ENCODE results near the gene SRRM2. TPM values are rescaled to one million over a fixed set of nuclear protein-coding genes. Genes with fewer than 3 reads are reported as not detected.

The SRRM2 gene
- polyA plus RNA-seq, 4 donors = 329 to 655 (median 496) TPM

DNA sequence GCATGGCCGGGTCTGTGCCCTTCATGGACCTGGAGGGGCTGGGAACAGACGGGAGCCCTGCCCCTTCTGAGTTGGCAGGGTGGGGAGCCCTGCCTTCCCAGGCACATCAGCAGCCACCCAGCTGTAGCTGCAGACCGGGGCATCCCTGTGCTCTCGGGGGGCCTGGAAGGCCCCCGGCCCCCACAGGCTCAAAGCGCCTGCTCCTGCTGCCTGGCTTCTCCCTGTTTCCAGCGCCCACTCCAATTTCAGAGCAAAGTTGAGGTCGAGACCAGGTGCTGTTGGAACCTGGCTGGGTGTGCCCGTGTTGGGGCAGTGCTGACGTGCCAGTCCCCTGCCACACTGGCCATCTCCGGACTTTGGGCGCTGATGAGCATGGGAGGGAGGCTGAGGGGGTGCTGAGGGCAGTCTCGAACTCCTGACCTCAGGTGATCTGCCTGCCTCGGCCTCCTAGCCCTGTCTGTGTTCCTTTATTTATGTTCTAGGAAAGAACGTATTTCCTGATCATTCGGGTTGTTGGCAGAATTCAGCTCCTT is 27.6 kb upstream of the SRRM2 start:
- DNase-seq (no peak), FAIRE-seq (no peak)
- WGBS, 3 donors = 50 to 66% (median 53%) methylated on average over 15 to 16 of the region's 16 CpGs
- H3K9me3 ChIP-seq (ENCODE audit: control insufficient read depth in 2 of 2, insufficient read depth in 1 of 2, low read depth in 1 of 2, low read length in 1 of 2) = no peaks in the 10 kb centered on the region
- peaks cover 0 to 6% (median 0%) of the 10 kb centered on the region in 3 donors for H3K27me3 ChIP-seq (ENCODE audit: control insufficient read depth in 3 of 3, insufficient read depth in 3 of 3, low read length in 3 of 3)
- no peaks in the 10 kb centered on the region for H3K4me1 ChIP-seq (ENCODE audit: control insufficient read depth in 3 of 3, insufficient read depth in 2 of 3, low read depth in 1 of 3, low read length in 2 of 3)
- no peak overlapping the region for H3K27ac ChIP-seq (ENCODE audit: low read depth in 1 of 3, low read length in 2 of 3)
- no peaks in the 10 kb centered on the region for H3K36me3 ChIP-seq (ENCODE audit: control insufficient read depth in 3 of 3, insufficient read depth in 2 of 3, low read depth in 1 of 3, low read length in 3 of 3)
- no peak overlapping the region for H3K4me3 ChIP-seq (ENCODE audit: low read depth in 1 of 3, low read length in 3 of 3)

DNA sequence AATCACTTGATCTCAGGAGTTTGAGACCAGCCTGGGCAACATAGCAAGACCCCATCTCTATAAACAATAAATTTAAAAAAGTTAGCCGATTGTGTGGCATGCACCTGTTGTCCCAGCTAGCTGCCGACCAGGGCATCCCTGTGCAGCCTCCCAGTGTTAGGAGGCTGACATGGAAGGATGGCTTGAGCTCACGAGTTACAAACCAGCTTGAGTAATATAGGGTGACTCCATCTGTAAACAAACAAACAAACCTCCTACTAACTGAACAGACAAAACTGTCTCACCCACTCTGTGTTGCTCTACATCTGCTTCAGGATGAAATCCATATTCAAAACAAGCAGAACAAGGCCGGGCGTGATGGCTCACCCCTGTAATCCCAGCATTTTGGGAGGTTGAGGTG is 25.5 kb upstream of the SRRM2 start:
- no peak for FAIRE-seq
- Histone ChIP-seq H3K4me1 (ENCODE audit: control insufficient read depth in 3 of 3, insufficient read depth in 2 of 3, low read depth in 1 of 3, low read length in 2 of 3) (no peaks in the 10 kb centered on the region), H3K27me3 (ENCODE audit: control insufficient read depth in 3 of 3, insufficient read depth in 3 of 3, low read length in 3 of 3) (peaks cover 0 to 6% (median 0%) of the 10 kb centered on the region in 3 donors), H3K36me3 (ENCODE audit: control insufficient read depth in 3 of 3, insufficient read depth in 2 of 3, low read depth in 1 of 3, low read length in 3 of 3) (no peaks in the 10 kb centered on the region), H3K9me3 (ENCODE audit: control insufficient read depth in 2 of 2, insufficient read depth in 1 of 2, low read depth in 1 of 2, low read length in 1 of 2) (no peaks in the 10 kb centered on the region), H3K4me3 (ENCODE audit: low read depth in 1 of 3, low read length in 3 of 3) (no peak overlapping the region), H3K27ac (ENCODE audit: low read depth in 1 of 3, low read length in 2 of 3) (no peak overlapping the region)
- 73 to 82% (median 75%) methylated on average over 5 of the region's 5 CpGs for WGBS, 3 donors
- no peak for DNase-seq

DNA sequence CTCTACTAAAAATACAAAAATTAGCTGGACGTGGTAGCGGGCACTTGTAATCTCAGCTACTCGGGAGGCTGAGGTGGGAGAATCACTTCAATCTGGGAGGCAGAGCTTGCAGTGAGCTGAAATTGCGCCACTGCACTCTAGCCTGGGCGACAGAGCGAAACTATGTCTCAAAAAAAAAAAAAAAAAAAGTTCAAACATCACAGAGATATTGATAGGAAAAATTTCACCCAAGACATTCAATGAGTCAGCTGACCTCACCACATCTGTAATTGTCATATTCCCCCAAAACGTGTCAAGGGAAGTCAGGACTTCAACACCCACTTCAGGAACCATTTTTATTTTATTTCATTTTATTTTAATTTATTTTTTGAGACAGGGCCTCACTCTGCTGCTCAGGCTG is 24.4 kb upstream of the SRRM2 start:
- no peak overlapping the region for H3K27ac ChIP-seq (ENCODE audit: low read depth in 1 of 3, low read length in 2 of 3)
- no peaks in the 10 kb centered on the region for H3K4me1 ChIP-seq (ENCODE audit: control insufficient read depth in 3 of 3, insufficient read depth in 2 of 3, low read depth in 1 of 3, low read length in 2 of 3)
- FAIRE-seq = no peak
- peaks cover 0 to 6% (median 0%) of the 10 kb centered on the region in 3 donors for H3K27me3 ChIP-seq (ENCODE audit: control insufficient read depth in 3 of 3, insufficient read depth in 3 of 3, low read length in 3 of 3)
- 77 to 92% (median 82%) methylated on average over 7 of the region's 7 CpGs for WGBS, 3 donors
- no peaks in the 10 kb centered on the region for H3K36me3 ChIP-seq (ENCODE audit: control insufficient read depth in 3 of 3, insufficient read depth in 2 of 3, low read depth in 1 of 3, low read length in 3 of 3)
- no peak overlapping the region for H3K4me3 ChIP-seq (ENCODE audit: low read depth in 1 of 3, low read length in 3 of 3)
- no peaks in the 10 kb centered on the region for H3K9me3 ChIP-seq (ENCODE audit: control insufficient read depth in 2 of 2, insufficient read depth in 1 of 2, low read depth in 1 of 2, low read length in 1 of 2)
- DNase-seq = no peak

DNA sequence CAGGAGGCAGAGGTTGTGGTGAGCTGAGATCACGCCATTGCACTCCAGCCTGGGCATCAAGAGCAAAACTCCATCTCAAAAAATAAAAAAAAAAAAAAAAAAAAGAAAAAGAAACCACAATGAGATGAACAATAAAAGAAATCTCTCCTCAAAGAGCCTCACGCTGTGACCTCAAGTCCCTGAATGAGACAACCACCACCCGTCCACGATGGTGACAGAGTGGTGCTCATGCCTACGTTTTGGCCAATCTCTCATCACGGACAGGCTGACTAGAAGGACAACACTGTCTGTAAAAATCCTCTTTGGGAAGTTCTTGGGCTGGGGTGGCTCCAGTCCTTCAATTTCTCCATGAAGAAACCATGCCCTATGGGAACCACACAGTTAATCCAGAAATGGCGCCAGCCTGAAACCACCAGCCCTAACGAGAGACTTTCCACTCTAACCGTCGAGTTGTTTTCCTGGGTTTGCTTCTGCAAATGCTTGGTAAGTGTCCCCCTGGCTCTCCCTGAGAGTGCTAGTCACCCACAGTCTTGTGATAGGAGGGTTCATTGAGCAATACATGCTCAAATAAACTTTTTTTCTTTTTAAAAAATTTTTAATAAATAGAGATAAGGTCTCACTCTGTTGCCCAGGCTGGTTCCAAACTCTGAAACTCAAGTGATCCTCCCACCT is 17.5 kb upstream of the SRRM2 start:
- H3K4me1 ChIP-seq (ENCODE audit: control insufficient read depth in 3 of 3, insufficient read depth in 2 of 3, low read depth in 1 of 3, low read length in 2 of 3) = peaks cover 0 to 9% (median 0%) of the 10 kb centered on the region in 3 donors
- H3K9me3 ChIP-seq (ENCODE audit: control insufficient read depth in 2 of 2, insufficient read depth in 1 of 2, low read depth in 1 of 2, low read length in 1 of 2) = no peaks in the 10 kb centered on the region
- no peaks in the 10 kb centered on the region for H3K36me3 ChIP-seq (ENCODE audit: control insufficient read depth in 3 of 3, insufficient read depth in 2 of 3, low read depth in 1 of 3, low read length in 3 of 3)
- H3K27ac ChIP-seq (ENCODE audit: low read depth in 1 of 3, low read length in 2 of 3) = no peak overlapping the region
- 71 to 77% (median 71%) methylated on average over 10 of the region's 10 CpGs for WGBS, 3 donors
- DNase-seq (no peak), FAIRE-seq (no peak)
- H3K27me3 ChIP-seq (ENCODE audit: control insufficient read depth in 3 of 3, insufficient read depth in 3 of 3, low read length in 3 of 3) = no peaks in the 10 kb centered on the region
- no peak overlapping the region for H3K4me3 ChIP-seq (ENCODE audit: low read depth in 1 of 3, low read length in 3 of 3)

DNA sequence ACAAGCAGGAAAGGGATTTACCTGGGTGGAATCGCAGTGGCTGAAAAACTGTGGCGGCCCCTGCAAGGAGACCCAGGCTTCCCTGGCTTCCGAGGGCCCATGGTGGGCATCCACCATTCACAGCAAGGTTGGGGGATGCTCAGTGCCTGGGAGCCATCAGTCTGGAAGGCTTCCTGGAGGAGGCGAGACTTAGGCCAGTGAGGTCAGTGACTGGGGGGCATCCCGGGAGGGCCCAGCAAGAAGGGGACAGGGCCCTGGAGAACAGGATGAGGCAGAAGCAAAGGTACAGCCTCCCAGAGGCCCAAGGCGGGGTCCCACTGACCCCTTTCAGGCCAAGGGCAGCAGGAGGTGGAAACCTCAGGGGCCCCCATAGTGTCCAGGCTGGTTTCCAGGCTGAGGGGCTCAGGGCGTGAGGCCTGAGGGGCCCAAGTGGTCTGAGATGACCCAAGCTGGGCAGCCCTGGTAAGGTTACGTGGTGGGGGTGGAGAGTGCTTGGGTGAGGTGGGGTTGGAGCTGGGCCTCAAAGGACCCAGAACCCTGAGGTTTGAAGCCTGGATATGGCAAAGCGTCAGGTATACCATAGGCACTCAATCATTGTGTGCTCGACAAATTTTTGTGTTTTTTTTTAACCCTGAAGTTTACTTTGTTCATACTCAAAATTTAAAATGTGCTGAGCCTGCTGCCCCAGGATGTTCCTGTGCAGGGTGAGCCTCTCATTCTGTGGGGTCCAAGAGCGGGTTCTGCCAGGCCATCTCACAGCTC is 15.8 kb upstream of the SRRM2 start:
- 90 to 93% (median 91%) methylated on average over 11 of the region's 11 CpGs for WGBS, 3 donors

DNA sequence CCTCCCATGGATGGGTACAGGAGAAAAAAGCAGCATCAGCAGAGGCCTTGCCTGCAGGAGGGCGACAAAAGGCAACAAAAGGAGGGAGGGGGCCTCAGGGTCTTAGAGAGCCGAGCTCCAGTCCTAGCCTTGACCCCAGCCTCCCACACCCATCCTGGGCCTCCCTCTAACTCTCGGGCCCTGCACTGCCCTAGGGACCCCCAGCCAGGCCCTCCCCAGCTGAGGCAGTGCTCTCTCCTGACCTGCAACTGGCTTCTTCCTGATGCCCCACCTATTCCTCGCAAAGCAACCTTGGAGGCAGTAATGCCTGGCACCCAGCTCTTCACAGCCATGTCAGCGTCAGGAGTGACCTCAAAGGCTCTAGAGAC is 15.2 kb upstream of the SRRM2 start:
- no peaks in the 10 kb centered on the region for H3K27me3 ChIP-seq (ENCODE audit: control insufficient read depth in 3 of 3, insufficient read depth in 3 of 3, low read length in 3 of 3)
- no peak overlapping the region for H3K27ac ChIP-seq (ENCODE audit: low read depth in 1 of 3, low read length in 2 of 3)
- H3K4me3 ChIP-seq (ENCODE audit: low read depth in 1 of 3, low read length in 3 of 3) = no peak overlapping the region
- H3K9me3 ChIP-seq (ENCODE audit: control insufficient read depth in 2 of 2, insufficient read depth in 1 of 2, low read depth in 1 of 2, low read length in 1 of 2) = no peaks in the 10 kb centered on the region
- no peak for DNase-seq
- no peak for FAIRE-seq
- H3K4me1 ChIP-seq (ENCODE audit: control insufficient read depth in 3 of 3, insufficient read depth in 2 of 3, low read depth in 1 of 3, low read length in 2 of 3) = peaks cover 0 to 9% (median 0%) of the 10 kb centered on the region in 3 donors
- H3K36me3 ChIP-seq (ENCODE audit: control insufficient read depth in 3 of 3, insufficient read depth in 2 of 3, low read depth in 1 of 3, low read length in 3 of 3) = no peaks in the 10 kb centered on the region
- 79 to 82% (median 80%) methylated on average over 5 of the region's 5 CpGs for WGBS, 3 donors

More for the DNA sequence above, 15.8 kb upstream of the SRRM2 start:
- Histone ChIP-seq H3K27ac (ENCODE audit: low read depth in 1 of 3, low read length in 2 of 3) (no peak overlapping the region), H3K9me3 (ENCODE audit: control insufficient read depth in 2 of 2, insufficient read depth in 1 of 2, low read depth in 1 of 2, low read length in 1 of 2) (no peaks in the 10 kb centered on the region), H3K27me3 (ENCODE audit: control insufficient read depth in 3 of 3, insufficient read depth in 3 of 3, low read length in 3 of 3) (no peaks in the 10 kb centered on the region), H3K4me3 (ENCODE audit: low read depth in 1 of 3, low read length in 3 of 3) (no peak overlapping the region), H3K36me3 (ENCODE audit: control insufficient read depth in 3 of 3, insufficient read depth in 2 of 3, low read depth in 1 of 3, low read length in 3 of 3) (no peaks in the 10 kb centered on the region), H3K4me1 (ENCODE audit: control insufficient read depth in 3 of 3, insufficient read depth in 2 of 3, low read depth in 1 of 3, low read length in 2 of 3) (peaks cover 0 to 9% (median 0%) of the 10 kb centered on the region in 3 donors)
- no peak for DNase-seq
- no peak for FAIRE-seq

DNA sequence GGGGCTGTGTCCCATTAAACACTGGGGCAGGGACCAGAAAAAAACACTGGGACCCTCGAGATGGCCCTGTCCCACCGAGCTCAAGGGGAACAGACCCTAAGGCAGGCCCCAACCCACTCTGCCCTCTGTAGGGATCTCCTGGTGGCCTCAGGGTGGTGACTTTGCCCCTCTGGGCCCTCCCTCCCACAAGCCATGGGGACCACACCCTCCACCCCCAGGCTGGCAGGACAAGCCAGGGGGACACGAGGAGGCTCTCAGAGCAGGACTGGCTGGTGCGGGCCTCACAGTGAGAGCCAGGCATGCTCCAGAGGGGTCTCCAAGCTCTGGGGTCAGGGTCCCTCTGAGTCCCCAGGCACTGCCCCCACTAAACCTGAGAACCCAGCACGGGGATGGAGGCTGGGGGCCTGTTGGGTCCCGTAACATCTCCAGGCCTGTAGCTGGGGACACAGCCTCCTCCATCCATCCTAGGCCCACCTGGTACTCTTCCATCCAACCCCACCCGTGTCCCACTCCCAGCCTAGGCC is 14.5 kb upstream of the SRRM2 start:
- Histone ChIP-seq H3K4me3 (ENCODE audit: low read depth in 1 of 3, low read length in 3 of 3) (no peak overlapping the region), H3K27me3 (ENCODE audit: control insufficient read depth in 3 of 3, insufficient read depth in 3 of 3, low read length in 3 of 3) (no peaks in the 10 kb centered on the region), H3K36me3 (ENCODE audit: control insufficient read depth in 3 of 3, insufficient read depth in 2 of 3, low read depth in 1 of 3, low read length in 3 of 3) (no peaks in the 10 kb centered on the region), H3K4me1 (ENCODE audit: control insufficient read depth in 3 of 3, insufficient read depth in 2 of 3, low read depth in 1 of 3, low read length in 2 of 3) (peaks cover 0 to 9% (median 0%) of the 10 kb centered on the region in 3 donors), H3K27ac (ENCODE audit: low read depth in 1 of 3, low read length in 2 of 3) (no peak overlapping the region), H3K9me3 (ENCODE audit: control insufficient read depth in 2 of 2, insufficient read depth in 1 of 2, low read depth in 1 of 2, low read length in 1 of 2) (no peaks in the 10 kb centered on the region)
- DNase-seq (no peak), FAIRE-seq (no peak)
- 68 to 91% (median 72%) methylated on average over 5 to 7 of the region's 7 CpGs for WGBS, 3 donors

DNA sequence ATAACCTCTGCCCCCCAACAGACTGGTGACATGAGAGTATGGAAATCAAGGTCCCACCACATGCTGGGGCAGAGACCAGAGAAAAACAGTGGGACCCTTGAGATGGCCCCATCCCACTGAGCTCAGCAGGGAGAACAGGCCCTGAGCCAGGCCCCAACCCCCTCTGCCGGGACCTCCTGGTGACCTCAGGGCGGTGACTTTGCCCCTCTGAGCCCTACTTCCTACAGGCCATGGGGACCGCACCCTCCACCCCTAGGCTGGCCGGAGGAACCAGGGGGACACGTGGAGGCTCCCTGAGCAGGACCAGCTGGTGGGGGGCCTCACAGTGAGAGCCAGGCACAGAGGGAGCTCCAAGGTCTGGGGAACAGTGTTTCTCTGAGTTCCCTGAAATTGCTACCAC is 13.8 kb upstream of the SRRM2 start:
- Histone ChIP-seq H3K27me3 (ENCODE audit: control insufficient read depth in 3 of 3, insufficient read depth in 3 of 3, low read length in 3 of 3) (no peaks in the 10 kb centered on the region), H3K9me3 (ENCODE audit: control insufficient read depth in 2 of 2, insufficient read depth in 1 of 2, low read depth in 1 of 2, low read length in 1 of 2) (no peaks in the 10 kb centered on the region), H3K4me1 (ENCODE audit: control insufficient read depth in 3 of 3, insufficient read depth in 2 of 3, low read depth in 1 of 3, low read length in 2 of 3) (peaks cover 0 to 9% (median 0%) of the 10 kb centered on the region in 3 donors), H3K27ac (ENCODE audit: low read depth in 1 of 3, low read length in 2 of 3) (no peak overlapping the region), H3K36me3 (ENCODE audit: control insufficient read depth in 3 of 3, insufficient read depth in 2 of 3, low read depth in 1 of 3, low read length in 3 of 3) (no peaks in the 10 kb centered on the region), H3K4me3 (ENCODE audit: low read depth in 1 of 3, low read length in 3 of 3) (no peak overlapping the region)
- FAIRE-seq (no peak), DNase-seq (no peak)
- WGBS, 3 donors = 76 to 87% (median 78%) methylated on average over 5 of the region's 5 CpGs
